AG09319 (cell line): Measurements from ENCODE around the gene AKT1S1.

ENCODE experiments used
- DNase-seq: peaks from one replicate; pipeline ENCODE4 v3.0.0-alpha.2; 2010; ENCODE audit warnings: low read depth; ENCODE audit errors: extremely low read depth
- TF ChIP-seq, protein P1 (sequence below): IDR thresholded peaks from 2 replicates; pipeline ENCODE4 v1.5.1; 2011; ENCODE audit warnings: low read depth, mild to moderate bottlenecking, inconsistent platforms, low read length, moderate library complexity

AKT1S1 gene

DNA sequence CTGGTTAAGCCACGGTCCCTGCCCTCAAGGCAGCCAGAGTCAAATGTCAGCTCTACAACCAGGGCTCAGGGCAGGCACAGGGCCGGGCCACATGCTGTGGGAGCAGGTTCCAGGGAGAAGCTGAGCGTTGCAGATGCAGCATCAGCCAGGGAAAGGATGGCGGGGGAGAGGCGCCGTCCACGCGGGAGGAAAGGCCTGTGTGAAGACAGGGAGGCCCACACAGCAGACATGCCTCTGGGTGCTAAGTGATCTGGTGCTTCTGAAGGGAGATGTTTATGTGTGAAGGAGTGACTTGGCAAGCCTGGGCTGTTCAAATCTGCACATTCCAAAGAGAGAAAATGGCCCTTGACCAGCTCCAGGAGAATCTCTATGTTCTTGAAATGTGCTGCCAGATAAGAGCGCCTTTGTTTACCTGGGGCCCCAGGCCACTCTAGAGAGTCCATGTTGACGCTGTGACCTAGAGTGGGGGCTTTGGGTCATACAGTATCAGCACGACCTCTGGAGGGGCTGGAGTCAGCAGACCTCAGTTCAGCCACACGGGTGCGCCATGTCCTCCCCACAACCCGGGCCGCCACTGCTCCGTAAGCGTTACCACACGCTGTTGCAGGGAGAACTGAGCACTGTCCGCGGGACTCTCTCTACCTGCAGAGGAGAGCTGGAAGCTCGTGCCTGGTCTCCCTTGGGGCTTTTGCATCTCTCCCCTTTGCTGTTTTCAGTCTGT is 36.0 kb upstream of the AKT1S1 start:
- TF ChIP-seq, protein P1, sequence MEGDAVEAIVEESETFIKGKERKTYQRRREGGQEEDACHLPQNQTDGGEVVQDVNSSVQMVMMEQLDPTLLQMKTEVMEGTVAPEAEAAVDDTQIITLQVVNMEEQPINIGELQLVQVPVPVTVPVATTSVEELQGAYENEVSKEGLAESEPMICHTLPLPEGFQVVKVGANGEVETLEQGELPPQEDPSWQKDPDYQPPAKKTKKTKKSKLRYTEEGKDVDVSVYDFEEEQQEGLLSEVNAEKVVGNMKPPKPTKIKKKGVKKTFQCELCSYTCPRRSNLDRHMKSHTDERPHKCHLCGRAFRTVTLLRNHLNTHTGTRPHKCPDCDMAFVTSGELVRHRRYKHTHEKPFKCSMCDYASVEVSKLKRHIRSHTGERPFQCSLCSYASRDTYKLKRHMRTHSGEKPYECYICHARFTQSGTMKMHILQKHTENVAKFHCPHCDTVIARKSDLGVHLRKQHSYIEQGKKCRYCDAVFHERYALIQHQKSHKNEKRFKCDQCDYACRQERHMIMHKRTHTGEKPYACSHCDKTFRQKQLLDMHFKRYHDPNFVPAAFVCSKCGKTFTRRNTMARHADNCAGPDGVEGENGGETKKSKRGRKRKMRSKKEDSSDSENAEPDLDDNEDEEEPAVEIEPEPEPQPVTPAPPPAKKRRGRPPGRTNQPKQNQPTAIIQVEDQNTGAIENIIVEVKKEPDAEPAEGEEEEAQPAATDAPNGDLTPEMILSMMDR = no peak

DNA sequence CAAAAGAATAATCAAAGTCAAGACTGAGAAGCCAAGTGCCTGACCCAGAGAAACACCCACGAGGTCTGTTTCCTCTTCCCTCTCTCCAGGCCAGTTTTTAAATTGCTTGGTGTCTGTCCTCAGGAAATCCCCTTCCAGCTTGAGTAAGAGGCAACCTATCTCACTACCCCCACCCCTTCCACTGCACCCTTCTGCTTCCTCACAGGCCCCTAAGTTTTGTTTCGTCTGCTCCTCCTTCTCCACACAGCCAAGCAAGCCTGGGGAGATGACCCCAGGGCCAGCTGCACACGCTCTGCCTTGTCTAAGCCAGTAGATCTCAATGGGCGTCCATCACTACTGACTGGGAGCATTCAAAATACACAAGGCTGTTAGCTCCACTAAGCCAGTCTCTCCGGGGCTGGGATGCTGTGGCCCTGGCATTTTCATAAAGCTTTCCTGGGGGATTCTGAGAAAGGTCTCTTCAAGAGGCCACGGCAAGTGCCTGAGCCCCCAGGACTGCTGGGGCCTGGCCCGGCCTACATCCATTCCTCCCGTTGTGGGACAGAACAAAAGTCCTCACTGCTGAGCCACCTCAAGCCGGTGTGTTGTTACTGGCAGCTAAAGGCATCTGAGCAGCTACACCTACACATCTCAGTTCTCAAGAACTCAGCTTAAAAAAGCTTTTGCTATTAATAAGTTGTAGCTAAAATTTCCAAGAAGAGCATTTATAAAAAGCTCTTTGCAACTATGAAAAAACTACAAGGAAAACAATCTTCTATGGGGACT is 34.4 kb upstream of the AKT1S1 start:
- DNase-seq = no peak
- TF ChIP-seq, protein P1 = no peak

More for the DNA sequence above, 36.0 kb upstream of the AKT1S1 start:
- no peak for DNase-seq

DNA sequence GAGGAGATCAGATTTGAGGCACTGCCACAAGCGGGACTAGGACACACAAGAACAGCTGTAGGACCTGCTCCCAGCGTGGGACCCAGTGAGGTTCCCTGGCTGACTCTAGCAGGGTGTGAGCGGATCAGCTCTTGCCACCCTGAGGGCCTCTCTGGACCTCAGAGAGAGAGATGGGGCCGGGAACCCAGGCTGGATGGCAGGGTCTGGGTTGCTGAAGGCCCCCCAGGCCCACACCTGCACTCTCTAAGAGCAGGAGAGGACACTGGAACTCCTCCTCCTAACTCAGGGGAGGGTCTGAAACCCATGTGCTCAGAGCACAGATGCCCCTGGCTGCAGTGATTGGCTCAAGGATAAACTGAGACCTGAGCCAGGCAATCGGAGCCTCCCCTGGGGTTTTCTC is 33.0 kb upstream of the AKT1S1 start:
- TF ChIP-seq, protein P1 = no peak
- DNase-seq = no peak

DNA sequence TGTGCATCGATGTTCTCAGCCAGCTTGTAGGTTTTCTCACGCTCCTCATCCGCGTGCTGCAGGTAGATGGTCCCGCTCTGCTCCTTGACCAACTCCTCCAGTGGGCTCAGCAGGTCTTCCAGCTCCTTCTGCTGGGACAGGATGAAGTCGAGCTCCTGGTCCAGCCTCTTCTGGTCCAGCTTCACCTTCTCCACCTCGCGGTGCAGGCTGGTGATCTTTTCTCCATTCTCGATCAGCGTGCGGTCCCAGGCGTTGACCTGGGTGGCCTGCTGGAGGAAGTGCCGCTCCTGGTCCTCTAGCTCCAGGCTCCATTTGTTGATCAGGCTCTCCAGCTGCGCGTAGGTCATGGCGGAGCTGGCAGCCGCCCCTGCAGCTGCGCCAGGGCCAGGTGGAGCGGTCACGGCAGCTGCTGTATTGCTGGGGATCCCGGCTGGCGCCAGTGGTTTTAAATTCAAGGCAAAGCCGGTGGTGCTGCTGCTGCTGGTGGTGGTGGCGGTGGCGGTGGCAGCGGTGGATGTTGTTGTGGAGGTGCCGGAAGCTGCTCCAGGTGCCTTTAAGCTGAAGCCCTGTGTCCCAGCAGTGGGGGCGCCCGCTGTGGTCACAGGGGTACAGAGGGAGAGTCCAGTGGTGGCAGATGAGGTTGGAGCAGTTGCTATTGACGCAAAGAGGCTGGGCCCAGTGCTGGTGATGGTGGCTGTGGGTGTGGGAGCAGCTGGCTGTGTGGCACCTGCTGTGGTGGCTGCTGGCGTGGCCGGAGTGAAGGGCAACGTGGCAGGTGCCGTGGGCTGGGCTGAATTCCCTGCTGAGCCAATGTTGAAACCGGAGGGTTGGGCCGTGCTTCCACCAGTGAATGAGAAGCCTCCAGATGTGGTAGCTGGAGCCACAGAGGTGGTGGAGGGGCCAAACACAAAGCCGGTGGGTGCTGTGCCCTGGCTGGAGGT is 31.6 kb upstream of the AKT1S1 start:
- TF ChIP-seq, protein P1 = no peak
- DNase-seq = no peak

DNA sequence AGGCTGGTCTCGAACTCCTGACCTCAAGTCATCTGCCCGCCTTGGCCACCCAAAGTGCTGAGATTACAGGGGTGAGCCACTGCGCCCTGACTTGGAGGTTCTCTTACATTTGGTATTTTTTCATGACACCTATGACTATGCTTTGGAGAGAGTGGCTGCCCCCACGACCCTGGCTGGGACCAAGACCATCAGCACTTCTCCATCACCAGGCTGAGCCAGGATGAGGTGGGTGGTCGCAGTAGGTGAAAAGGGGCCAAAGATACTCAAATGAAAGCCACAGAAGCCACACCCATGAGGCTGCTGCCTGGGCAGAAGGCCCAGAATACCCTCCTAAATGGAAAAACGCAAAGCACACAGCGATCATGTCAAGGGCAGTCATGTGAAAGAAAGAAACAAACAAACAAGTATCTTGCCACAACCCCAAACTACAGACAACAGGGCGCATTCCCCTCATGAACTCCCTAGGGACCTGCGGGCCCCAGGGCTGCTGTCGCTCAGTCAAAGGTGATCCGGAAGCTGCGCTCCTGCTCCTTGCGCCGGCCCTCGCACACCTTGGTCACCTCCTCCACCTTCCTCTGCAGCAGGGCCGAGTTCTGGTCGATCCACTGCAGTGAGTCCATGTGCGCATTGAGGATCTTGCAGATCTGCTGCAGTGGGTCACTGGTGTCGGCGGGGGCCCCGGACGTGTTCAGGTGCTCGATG is 30.7 kb upstream of the AKT1S1 start:
- no peak for DNase-seq
- TF ChIP-seq, protein P1 = no peak

DNA sequence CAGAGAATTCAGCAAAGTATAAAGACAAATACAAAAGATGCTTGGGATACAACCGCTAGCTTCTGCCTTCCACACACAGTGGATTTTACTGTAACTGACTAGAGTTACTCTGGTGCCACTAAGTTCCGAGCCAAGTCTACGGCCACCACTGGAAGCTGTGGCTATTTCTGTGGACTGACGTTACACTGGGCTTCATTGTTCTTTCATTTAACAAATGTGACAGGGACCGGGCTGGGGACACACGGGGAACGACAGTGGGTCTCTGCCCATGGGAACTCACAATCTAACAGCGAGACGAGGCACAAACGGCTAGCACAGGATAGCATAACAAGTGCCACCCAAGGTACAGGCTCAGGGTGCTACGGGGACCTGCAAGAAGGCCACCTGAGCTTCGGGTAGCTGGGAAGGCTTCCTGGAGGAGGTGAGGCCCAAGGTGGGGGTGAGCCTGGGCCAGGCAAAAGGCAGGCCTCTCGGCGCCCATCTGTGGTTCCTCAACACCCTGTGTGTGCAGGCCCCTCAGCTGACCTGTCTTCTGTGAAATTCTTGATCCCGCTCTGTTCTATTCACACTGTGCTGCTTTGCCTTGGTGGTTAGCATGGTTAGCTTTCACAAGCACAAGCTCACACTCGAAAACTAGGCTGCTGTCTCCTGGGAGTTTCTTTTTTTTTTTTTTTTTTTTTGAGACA is 29.9 kb upstream of the AKT1S1 start:
- DNase-seq = no peak
- TF ChIP-seq, protein P1 = no peak
